NCI-H345 (cell line): ENCODE measurements around the gene ZNF124.
"Not testable (repeated sequence)": the region's sequence is repeated elsewhere in the genome, so short reads cannot be mapped to it uniquely, and the experiment has no call there.

Experiments used
- DNase-seq: peaks from one replicate; lab custom pipeline; 2025; lab: John Stamatoyannopoulos, UW

Gene ZNF124

DNA sequence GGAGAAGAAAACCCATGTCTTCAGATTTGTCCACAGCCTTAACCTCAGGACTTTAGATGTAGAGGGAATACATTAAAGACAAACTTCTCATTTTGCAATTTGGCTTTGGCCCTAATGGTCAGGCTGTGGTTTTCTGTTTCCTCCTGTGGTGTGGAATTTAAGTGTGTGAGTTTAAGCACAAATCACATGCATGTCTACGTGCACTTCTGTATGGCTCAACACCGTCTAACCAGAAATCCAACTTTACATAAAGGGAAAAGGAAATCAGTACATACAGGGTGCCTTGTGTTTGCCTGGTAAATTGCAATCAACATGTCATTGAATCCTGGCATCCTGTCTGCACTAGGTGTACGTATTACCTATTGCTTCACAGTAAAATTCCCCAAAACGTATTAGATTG lies 1.2 kb upstream of the ZNF124 start:
- DNase-seq, result no peak

DNA sequence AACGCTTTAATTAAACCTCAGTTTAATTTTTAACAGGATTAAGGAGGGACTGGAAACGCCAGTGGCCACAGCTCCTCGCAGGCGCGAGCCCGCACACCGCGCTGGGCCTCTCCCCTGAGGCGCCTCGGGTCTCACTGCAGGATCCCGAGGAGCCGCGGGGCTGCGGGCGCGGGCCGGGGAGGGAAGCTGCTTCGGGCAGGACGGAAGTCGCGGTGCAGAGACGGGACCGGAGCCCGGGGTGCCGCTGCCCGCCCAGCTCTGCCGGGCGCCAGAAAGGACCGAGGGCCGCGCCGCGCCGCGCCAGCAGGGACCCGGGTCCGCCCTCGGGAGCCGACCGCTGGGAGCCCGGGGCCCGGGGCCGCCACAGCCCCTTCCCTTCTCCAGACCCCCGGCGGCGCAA lies 377 bp downstream of the ZNF124 start:
- not testable (repeated sequence) for DNase-seq

DNA sequence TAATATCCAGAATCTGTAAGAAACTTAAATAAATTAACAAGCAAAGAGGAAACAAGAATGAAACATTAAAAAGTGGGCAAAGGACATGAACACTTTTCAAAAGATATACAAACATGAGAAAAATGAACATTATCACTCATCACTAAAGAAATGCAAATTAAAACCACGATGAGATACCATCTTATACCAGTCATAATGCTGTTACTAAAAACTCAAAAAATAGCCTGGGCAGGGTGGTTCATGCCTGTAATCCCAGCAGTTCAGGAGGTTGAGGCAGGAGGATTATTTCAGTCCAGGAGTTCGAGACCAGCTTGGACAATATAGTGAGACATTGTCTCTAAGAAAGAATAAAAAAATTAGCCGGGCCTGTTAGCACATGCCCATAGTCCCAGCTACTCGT lies 6.1 kb downstream of the ZNF124 start:
- no peak for DNase-seq

DNA sequence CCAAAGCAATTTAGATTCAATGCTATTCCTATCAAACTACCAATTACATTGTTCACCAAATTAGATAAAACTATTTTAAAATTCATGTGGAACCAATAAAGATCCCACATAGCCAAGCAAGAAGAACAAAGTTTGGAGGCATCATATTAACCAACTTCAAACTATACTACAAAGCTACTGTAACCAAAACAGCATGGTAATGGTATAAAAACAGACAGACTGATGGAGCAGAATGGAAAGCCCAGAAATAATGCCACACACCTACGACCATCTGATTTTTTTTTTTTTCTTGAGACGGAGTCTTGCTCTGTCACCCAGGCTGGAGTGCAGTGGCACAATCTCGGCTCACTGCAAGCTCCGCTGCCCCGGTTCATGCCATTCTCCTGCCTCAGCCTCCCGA lies 7.1 kb downstream of the ZNF124 start:
- no peak for DNase-seq

DNA sequence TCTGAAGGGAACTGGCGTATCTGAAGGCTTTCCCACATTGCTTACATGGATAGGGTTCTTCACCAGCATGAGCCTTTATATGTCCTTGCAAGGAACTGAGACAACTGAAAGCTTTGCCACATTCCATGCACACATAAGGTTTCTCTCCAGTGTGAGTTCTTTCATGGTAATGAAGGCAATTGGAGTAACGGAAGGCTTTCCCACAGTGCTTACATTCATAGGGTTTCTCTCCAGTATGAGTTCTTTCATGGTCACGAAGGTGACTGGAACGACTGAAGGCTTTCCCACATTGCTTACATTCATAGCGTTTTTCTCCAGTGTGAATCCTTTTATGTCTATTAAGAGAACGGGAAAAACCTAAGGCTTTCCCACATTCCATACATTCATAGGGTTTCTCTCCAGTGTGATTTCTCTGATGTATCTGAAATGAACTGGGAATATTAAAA lies 15.0 kb downstream of the ZNF124 start:
- DNase-seq, result no peak

DNA sequence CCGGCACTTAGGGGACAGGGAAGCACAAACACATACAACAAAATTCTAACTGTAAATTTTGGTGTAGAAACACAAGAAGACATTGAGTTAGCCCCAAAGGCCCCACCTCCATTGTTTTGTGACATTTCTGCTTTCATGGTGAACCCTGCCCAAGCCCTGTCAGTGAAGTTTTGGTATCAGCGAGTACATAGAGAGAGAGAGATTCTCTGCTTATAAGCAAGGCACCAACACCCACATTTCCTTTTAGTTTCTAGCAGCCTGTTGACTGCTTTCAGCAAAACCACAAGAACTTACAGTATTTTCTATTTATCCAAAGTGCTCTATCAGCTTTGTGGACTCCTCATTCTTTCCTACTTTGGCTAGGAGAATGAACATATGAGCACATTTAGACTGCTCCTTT lies 24.0 kb downstream of the ZNF124 start:
- DNase-seq, result no peak

DNA sequence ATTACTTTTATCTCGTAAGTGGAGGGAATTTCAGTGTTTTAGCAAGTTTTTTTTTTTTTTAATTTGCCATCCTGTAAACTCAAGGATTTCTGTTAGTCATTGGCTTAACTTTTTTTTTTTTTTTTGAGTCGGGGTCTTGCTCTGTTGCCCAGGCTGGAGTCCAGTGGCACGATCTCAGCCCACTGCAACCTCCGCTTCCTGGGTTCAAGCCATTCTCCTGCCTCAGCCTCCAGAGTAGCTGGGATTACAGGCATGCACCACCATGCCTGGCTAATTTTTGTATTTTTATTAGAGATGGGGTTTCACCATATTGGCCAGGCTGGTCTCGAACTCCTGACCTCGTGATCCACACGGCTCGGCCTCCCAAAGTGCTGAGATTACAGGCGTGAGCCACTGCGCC lies 24.7 kb downstream of the ZNF124 start:
- not testable (repeated sequence) for DNase-seq

DNA sequence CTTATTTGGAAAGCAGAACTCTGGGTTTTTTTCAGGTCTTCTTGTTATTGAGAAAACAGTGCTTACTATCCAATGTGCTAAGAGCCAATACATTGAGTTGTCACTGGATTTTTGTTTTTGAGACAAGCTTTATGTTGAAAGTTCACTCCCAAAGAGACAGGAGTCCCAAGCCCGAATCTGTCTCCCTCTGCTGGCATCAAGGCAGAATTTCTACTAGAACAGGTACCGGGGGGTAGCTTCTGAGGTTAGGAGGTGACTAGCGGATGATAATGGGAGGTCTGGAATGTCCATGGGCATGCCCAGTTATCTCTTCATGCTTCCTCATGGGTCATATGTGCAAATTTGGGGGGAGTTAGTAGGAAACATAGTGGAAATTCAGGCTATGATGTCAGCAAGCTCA lies 25.1 kb downstream of the ZNF124 start:
- no peak for DNase-seq

DNA sequence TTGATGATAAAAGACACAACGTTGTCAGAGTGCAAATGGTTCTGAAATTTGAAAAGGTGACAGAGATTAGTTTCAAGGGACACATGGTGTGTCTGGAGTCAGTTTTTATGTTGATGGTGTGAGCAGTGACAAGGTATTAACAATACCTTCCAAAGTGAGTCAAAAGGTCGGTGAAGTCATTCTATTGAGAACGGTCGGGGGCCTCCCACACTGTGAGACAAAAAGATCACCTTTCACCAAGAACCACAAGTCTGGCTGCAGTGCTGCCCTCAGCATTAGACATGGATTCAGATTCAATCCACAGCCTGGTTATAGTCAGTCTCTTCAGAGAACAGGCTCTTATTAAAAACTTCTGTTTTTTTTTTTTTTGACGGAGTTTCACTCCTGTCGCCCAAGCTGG lies 26.5 kb downstream of the ZNF124 start:
- no peak for DNase-seq

DNA sequence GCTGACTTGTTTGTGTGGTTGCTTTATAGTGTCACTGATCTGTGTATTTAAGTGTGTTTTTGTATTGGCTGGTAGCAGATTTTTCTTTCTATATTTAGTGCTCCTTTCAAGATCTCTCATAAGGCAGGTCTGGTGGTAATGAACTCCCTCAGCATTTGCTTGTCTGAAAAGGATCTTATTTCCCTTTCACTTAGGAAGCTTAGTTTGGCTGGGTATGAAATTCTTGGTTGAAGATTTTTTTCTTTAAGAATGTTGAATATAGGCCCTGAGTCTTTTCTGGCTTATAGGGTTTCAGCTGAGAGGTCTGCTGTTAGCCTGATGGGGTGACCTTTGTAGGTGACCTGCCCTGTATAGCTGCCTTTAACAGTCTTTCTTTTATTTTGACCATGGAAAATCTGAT lies 32.3 kb downstream of the ZNF124 start:
- DNase-seq, result not testable (repeated sequence)

DNA sequence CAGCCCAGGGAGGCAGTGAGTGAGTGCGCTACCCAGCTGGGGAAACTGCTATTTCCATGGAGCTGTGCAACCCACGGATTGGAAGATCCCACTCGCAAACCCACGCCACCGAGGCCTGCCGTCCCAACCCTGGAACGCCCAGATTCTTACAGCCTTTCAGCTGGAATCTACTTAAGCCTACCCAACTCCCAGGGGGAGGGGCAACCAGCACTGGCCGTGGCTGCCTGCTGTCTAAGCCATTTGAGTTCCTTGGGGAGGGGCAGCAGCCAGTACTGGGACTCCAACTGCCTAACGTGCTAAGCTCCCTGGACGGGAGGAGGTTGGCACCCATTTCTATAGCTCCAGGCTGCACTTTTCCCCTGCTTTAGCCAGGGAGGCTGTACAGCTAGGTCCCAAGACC lies 40.6 kb downstream of the ZNF124 start:
- no peak for DNase-seq

DNA sequence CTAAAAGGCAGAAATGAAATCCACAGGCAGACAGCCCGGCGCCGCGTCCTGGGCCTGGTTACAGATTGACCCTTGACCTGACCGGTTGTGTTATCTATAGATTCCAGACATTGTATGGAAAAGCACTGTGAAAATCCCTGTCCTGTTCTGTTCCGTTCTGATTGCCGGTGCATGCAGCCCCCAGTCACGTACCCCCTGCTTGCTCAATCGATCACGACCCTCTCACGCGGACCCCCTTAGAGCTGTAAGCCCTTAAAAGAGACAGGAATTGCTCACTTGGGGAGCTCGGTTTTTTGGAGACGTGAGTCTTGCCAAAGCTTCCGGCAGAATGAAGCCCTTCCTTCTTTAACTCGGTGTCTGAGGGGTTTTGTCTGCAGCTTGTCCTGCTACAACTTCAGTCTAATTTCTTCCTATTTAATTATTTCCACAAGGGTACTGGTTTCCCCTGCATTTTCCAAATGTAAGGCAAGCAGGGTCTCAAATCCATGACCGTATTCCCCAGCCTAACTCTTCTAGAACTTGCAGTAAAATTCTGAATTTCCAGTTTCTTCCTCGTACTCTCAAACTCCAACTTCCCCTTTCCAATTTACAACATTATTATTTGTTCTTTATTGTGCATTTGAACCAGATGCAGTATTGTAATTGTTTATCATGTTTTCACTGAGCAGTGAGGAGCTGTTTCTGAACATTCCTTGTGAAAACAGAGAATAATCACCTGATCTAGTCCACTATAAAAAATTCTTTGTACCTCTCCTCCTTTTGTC lies 44.1 kb downstream of the ZNF124 start:
- not testable (repeated sequence) for DNase-seq

DNA sequence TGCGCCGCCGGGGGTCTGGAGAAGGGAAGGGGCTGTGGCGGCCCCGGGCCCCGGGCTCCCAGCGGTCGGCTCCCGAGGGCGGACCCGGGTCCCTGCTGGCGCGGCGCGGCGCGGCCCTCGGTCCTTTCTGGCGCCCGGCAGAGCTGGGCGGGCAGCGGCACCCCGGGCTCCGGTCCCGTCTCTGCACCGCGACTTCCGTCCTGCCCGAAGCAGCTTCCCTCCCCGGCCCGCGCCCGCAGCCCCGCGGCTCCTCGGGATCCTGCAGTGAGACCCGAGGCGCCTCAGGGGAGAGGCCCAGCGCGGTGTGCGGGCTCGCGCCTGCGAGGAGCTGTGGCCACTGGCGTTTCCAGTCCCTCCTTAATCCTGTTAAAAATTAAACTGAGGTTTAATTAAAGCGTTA lies 45.2 kb downstream of the ZNF124 start:
- not testable (repeated sequence) for DNase-seq

DNA sequence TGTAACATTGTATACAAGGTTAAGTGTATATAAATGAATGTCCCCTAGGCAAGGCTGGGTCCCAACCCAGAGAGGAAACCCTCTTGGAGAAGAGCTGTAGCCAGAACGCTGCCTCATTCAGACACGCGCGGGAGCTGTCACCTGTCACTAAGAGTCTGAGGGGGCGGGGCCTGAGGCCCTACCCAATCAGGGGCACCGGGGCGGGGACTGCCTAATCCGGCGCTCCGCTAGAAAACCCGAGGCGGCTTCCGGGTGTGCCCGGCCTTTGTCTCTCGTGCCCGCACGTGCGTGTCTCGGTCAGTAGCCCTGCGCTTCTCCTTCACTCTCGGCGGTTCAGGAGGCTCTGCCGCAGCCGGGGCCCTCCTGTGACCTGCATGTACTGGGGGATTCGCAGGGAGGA lies 45.7 kb downstream of the ZNF124 start:
- not testable (repeated sequence) for DNase-seq

DNA sequence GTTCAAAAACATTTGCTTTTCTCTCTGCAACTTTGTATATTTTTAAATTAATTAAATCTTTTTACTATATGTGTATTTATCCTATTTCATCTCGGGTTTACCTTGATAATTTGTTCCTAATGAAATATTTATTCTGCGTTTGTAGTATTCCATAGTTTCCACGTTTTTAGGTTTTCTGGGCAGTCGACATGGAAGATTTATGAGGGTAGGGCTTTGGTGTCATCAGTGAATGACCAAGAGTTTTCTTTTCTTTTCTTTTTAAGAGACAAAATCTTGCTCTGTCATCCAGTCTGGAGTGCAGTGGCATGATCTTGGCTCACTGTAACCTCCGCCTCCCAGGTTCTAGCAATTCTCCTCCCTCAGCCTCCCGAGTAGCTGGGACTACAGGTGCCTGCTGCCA lies 50.4 kb downstream of the ZNF124 start:
- no peak for DNase-seq

DNA sequence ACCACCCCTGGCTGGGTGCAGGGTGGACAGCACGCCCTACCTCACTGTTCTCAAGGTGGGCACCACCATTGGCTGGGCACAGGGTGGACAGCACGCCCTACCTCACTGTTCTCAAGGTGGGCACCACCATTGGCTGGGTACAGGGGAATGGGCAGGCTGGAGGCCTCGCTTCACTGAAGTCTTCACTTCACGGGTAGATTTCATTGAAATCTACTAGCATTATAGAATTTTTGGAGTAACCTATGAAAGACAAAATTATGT lies 51.5 kb downstream of the ZNF124 start:
- DNase-seq, result not testable (repeated sequence)

DNA sequence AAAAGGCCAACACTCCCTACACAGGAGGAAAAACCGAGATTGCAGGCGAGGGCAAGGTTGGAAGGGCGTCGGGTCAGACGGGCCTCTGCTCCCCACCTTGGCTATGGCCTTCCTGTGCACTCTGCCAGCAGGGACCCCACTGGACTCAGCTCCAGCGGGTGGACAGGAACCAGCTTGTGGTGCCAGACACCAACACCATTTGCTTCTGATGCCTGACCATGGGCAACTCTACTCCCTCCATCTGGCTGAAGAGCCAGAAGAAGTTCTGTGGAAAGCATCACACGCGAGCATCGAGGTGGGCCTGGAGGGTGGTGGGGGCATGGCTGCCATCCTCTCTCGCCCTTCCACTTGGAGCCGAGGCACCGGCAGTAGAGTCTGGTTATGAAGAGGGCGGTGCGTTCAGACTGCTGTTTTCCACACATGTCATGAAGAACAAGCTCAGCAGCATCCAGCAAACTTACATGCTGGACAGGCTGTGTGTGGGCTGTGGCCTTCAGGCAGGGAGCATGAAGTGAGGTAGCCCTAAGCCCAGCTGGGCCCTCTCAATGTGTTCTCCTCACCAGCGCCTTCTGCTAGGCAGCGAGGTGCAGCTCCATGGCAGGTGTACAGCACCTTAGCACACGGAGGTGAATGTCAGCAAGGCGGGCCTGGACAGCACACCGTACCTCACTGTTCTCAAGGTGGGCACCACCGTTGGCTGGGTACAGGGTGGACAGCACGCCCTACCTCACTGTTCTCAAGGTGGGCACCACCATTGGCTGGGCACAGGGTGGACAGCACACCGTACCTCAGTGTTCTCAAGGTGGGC lies 52.0 kb downstream of the ZNF124 start:
- DNase-seq, result no peak

DNA sequence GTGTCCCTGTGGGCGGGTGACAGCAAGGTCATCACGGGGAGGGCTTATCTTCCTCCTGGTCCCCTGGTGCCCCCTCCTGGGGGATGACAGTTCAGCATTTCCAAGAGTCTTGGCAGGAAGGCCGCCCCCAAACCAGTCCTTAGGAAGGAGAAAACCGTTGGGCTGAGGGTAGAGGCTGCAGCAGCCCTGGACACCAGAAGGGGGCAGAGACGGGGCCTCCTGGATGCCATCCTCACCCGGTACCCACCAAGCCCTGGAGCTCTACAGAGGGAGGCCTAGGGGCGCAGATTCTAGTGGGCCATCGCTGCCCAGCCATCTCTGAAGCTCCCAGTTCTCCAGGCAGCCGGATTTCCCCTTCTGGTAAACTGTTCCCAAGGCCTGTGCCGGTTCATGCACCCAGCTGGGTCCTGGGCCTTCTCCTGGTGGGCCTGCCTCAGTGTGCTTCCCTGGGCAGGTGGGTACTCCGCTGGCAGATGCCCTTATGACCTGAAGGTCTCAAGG lies 52.8 kb downstream of the ZNF124 start:
- DNase-seq, result peak; percentile 72

DNA sequence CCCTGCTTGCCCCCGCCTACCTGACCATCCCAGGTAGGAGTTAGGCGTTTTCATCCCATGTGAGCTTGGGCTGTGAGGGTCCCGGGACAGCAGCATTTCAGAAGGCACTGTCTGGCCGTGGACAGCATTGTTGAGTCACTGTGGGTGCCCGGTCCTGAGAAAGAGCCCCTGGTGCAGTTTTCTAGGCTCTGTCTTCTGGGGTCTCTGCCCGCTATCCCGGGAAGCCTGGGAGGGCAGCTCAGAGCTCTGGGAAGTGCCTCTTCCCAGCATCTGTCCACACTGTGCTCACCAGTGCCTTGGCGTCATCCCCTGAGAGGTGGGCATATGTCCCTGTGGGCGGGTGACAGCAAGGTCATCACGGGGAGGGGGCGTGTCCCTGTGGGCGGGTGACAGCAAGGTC lies 56.3 kb downstream of the ZNF124 start:
- DNase-seq, result peak; percentile 10

DNA sequence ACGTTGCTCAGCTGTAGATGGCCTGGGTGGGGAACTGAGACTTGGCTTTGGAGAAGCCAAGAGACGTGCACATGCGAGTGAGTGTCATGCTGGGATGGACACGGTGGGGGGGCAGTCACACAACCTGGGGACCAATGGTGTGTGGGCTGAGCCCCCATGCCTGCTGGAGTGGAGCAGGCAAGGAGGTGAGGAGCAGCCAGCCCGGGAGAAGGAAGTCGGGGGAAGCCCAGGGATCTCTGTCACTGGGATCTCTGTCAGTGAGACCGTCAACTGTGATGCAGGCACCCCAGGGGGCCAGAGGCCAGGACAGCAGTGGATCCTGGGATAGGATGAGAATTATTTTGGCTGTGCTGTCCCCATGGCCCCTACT lies 56.7 kb downstream of the ZNF124 start:
- peak; percentile 30 for DNase-seq

DNA sequence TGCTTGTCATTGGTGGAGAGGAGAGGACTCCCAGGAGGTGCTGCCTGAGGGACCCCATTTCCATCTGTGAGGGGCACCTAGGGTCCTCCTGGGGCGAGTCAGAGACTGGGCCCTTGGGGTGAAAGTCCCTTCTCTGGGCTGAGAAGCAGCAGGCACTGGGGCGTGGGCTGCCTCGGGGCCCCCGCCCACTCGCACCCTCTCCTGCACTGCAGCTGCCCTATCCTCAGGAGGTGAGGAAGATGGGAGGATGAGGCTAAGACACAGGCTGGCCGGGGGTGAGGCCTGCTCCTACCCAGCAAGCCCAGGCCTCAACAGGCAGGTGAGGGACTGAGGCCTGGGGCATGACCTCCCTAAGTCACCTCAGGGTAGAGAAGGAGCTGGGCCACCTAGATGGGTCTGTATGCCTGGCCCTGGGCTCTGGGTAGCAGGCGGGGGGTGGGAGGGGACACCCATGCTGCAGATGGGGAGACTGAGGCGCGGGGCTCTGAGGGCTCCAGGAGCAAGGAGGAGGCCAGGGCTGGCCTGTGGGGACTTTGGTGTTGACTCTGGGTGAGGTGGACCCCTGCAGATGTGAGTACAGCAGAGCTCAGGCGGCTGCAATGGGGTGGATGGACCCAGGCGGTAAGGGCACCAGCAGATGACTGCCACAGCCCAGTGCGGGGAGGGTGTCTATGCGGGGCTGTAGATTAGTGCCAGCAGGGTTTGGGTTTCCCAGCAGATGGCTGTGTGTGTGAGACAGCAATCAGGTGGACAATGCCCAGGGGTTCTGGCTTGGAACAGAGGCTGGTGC lies 57.3 kb downstream of the ZNF124 start:
- DNase-seq, result no peak

DNA sequence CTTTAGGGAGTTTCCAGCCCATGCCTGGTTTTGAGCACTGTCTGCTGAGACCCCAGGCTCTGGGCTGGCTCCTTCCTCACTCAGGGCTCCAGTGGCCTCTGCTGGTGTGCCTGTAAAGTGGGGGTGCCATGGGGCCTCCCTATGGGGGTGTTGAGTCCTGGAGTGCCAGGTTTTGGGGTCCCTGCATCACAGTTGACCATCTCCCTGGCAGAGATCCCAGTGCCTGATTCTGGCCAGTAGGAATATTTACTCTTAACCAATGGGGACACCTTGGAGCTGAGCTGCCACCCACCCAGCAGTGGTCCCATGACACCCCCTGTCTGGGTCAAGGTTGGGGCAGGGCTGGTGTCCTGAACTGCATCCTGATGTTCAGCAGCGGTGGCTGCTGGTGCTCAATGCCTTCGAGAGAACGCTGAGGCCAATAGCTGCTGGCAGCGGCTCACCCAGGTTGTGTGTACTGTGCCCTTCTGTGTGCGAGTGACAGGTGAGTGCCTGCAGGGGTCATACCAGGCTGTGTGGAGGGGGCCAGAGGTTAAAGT lies 58.0 kb downstream of the ZNF124 start:
- DNase-seq, result no peak
